ENCODE results near the gene TFDP2. TPM values are rescaled to one million over a fixed set of nuclear protein-coding genes. Genes with fewer than 3 reads are reported as not detected.
A peak's percentile ranks its signal among the peaks of the same experiment; 100 is the strongest.

The TFDP2 gene
- total RNA-seq, 1 experiment from 2014 or later: 48.2 TPM

DNA sequence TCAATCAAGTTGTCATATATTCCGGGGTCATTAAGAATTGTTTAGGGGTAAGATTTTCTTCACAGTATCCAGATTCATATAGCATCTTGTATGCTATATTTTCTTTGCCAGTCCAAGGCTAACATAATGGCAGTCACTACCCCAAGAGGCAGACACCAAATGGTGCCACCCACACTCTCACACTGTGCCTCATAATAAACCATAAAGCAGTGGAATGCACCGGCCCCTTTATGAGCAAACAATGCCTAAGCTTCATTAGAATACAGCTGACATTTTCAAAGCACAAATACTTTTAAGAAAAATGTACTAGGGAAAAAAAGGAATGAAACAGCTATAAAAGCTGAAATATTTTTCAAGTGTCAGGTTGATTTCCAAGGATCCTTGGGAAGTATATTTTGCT, 121.6 kb downstream of the TFDP2 start:
- Histone ChIP-seq H3K4me3 (peak overlapping the region; percentile 39), H3K4me1 (replicated peaks; ENCODE audit: insufficient read depth) (no peaks in the 10 kb centered on the region), H3K79me2 (ENCODE audit: low read depth) (no peaks in the 10 kb centered on the region), H3K27me3 (ENCODE audit: insufficient read depth, low read depth) (no peaks in the 10 kb centered on the region), H3K9me2 (ENCODE audit: insufficient read depth) (no peaks in the 10 kb centered on the region), H2AFZ (no peak overlapping the region), H4K20me1 (ENCODE audit: insufficient read depth) (no peaks in the 10 kb centered on the region), H3K36me3 (ENCODE audit: low read depth) (no peaks in the 10 kb centered on the region), H3F3A (ENCODE audit: insufficient read depth, low read depth) (no peaks in the 10 kb centered on the region), H3K27ac (no peak overlapping the region), H3K4me2 (peak overlapping the region; percentile 45), H3K9me3 (ENCODE audit: insufficient read depth, low read depth) (no peaks in the 10 kb centered on the region)
- intact Hi-C loops (cut with micrococcal nuclease; ENCODE audit: unreplicated experiment): loop anchor here (2.0 kb wide), 2 partner anchors 87 to 289 kb away; partner anchors contain the start of gene RNF7
- POLR2A ChIA-PET (ENCODE audit: unreplicated experiment): interaction anchor here (0.7 kb wide), 2 partner anchors 441 to 1944 kb away, joined by 5 to 12 read pairs; partner anchors contain the start of gene DIPK2A
- CTCF ChIA-PET: interaction anchor here (0.5 kb wide), 1 partner anchor 120 kb away, joined by 3 read pairs; no protein-coding TSS in a partner anchor
- DNase-seq: peak; percentile 38 to 46
- no peak for TF ChIP-seq EZH2 (IDR thresholded peaks at IDR 0.05; ENCODE audit: low read depth)
- TF ChIP-seq, protein P1, sequence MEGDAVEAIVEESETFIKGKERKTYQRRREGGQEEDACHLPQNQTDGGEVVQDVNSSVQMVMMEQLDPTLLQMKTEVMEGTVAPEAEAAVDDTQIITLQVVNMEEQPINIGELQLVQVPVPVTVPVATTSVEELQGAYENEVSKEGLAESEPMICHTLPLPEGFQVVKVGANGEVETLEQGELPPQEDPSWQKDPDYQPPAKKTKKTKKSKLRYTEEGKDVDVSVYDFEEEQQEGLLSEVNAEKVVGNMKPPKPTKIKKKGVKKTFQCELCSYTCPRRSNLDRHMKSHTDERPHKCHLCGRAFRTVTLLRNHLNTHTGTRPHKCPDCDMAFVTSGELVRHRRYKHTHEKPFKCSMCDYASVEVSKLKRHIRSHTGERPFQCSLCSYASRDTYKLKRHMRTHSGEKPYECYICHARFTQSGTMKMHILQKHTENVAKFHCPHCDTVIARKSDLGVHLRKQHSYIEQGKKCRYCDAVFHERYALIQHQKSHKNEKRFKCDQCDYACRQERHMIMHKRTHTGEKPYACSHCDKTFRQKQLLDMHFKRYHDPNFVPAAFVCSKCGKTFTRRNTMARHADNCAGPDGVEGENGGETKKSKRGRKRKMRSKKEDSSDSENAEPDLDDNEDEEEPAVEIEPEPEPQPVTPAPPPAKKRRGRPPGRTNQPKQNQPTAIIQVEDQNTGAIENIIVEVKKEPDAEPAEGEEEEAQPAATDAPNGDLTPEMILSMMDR (conservative IDR thresholded peaks at IDR 0.05): no peak
- BruUV-seq (replicated peaks): TSS peak; percentile 40

DNA sequence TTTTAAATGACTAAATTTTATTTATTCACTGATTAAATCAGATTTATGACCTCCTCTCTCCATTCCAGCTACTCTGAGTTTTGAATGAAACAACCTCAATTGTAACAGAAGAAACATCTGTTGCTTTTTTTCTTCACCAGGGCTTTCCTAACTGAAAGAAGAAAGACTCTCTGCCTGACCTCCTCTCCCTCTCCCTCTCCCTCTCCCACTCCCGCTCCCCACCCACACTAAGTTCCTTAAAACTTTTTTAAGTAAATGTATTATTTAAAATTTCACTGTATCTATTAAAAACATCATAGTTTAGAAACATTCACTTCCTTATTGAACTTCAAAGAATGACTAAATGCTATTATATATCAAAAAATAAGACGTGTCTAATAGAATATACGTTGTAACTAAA, 122.0 kb downstream of the TFDP2 start:
- Histone ChIP-seq H3K9me2 (ENCODE audit: insufficient read depth) (no peaks in the 10 kb centered on the region), H3K36me3 (ENCODE audit: low read depth) (no peaks in the 10 kb centered on the region), H3K4me3 (peak overlapping the region; percentile 39), H3K4me1 (replicated peaks; ENCODE audit: insufficient read depth) (no peaks in the 10 kb centered on the region), H3K9me3 (ENCODE audit: insufficient read depth, low read depth) (no peaks in the 10 kb centered on the region), H2AFZ (no peak overlapping the region), H3K4me2 (peak overlapping the region; percentile 45), H3K27me3 (ENCODE audit: insufficient read depth, low read depth) (no peaks in the 10 kb centered on the region), H4K20me1 (ENCODE audit: insufficient read depth) (no peaks in the 10 kb centered on the region), H3K79me2 (ENCODE audit: low read depth) (no peaks in the 10 kb centered on the region), H3K27ac (no peak overlapping the region), H3F3A (ENCODE audit: insufficient read depth, low read depth) (no peaks in the 10 kb centered on the region)
- POLR2A ChIA-PET (ENCODE audit: unreplicated experiment): no interaction called here
- intact Hi-C loops (cut with micrococcal nuclease; ENCODE audit: unreplicated experiment): no loop called here
- DNase-seq: no peak
- CTCF ChIA-PET: no interaction called here
- no TSS peak for BruUV-seq (replicated peaks)
- TF ChIP-seq EZH2 (IDR thresholded peaks at IDR 0.05; ENCODE audit: low read depth): no peak
- TF ChIP-seq, protein P1 (conservative IDR thresholded peaks at IDR 0.05): no peak

DNA sequence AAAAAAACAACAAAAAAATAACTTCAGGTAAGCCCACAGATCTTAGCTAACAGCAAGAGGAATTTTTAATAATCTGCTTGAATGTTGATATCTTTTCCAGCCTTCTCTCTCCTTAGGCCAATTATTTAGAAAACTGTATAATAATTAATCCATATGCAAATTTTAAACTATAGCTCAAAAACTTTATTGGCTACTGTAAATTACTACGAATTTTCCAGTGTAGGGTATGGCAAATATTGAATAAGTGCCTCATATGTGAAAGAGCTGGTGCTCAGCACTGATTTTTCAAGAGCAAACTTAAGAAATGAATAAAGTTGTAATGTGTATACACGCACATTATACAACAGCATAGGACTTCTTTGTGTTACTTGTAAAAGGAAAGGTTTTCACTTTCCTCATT, 123.0 kb downstream of the TFDP2 start:
- TF ChIP-seq, protein P1 (conservative IDR thresholded peaks at IDR 0.05): no peak
- ChIA-PET CTCF (no interaction called here), POLR2A (ENCODE audit: unreplicated experiment) (no interaction called here)
- Histone ChIP-seq H3K9me2 (ENCODE audit: insufficient read depth) (no peaks in the 10 kb centered on the region), H3K79me2 (ENCODE audit: low read depth) (no peaks in the 10 kb centered on the region), H3F3A (ENCODE audit: insufficient read depth, low read depth) (no peaks in the 10 kb centered on the region), H4K20me1 (ENCODE audit: insufficient read depth) (no peaks in the 10 kb centered on the region), H3K4me2 (no peak overlapping the region), H3K9me3 (ENCODE audit: insufficient read depth, low read depth) (no peaks in the 10 kb centered on the region), H3K4me1 (replicated peaks; ENCODE audit: insufficient read depth) (no peaks in the 10 kb centered on the region), H3K36me3 (ENCODE audit: low read depth) (no peaks in the 10 kb centered on the region), H3K27ac (no peak overlapping the region), H3K27me3 (ENCODE audit: insufficient read depth, low read depth) (no peaks in the 10 kb centered on the region), H3K4me3 (no peak overlapping the region), H2AFZ (no peak overlapping the region)
- intact Hi-C loops (cut with micrococcal nuclease; ENCODE audit: unreplicated experiment): no loop called here
- DNase-seq: no peak
- BruUV-seq (replicated peaks): no TSS peak
